ENCODE measurements around the gene SYNPO2.

SYNPO2 gene

DNA sequence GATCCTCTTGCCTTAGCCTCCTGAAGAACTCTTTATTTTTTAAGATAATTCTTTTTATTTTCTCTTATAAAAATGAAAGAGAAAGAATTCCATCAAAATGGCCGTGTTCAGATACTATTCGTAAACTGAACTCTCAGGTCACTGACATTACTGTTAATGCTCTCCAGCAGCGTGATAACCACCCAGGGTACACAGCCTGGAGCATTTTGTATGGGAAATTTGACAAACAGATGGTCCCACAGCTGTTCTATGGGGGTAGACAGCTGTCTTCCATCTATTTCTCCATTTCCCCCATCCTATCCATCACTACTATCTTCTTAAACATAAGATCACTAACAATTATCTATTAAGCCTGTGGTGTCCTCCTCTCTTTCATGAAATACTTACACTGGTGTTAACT is 47.8 kb downstream of the SYNPO2 start:
- DNase-seq, result no peak

DNA sequence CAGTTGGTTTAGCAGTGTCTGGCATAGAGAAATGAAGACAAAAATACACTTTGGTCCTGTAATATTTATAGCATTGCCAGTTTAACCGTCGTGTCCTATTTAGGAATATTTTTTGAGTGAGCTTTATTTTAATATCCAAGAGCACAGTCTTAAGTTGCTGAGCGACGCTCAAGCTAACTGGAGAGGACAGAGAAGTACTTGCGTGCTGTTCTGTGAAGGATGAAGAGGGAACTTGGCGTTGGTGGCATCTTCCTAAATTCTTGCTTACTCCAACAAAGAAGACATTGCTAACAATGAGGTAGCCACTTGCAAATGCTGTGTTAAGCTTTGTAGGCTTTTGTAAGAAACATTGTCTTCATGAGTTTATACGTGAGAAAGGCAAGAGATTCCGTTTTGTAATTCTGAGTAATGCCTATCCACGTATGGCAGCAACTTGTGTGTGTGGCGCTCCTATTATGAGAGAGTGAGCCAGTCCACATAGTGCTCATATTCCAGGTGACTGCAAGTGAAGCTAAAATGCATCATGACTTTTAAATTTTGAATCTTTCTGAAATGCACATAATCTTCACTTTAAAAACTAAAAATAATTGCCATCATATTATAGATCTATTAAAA is 50.6 kb downstream of the SYNPO2 start:
- DNase-seq, result no peak

DNA sequence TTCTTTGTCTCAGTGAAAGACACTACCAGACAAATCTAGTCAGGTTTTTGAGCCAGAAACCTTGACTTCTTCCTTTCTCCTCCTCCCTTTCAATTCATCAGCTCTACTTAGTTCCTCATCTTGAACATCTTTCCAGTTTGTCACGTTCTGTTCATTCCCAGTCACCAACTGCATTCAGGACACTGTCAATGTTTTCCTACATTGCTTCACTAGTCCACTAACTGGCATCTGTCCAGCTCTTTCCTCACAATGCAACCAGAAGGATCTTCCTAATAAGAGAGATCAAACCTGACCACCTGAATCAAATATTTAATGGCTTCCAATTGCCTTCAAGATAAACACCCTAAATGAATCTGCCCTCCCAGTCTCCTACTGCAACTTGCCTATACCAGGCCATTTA is 52.5 kb downstream of the SYNPO2 start:
- no peak for DNase-seq

GRCh38 chr4:118941799-118942198 is 53.1 kb downstream of the SYNPO2 start:
- DNase-seq, result no peak

- DNase-seq, result no peak
Measured at GRCh38 chr4:118942465-118942864, 53.8 kb downstream of the SYNPO2 start.

DNA sequence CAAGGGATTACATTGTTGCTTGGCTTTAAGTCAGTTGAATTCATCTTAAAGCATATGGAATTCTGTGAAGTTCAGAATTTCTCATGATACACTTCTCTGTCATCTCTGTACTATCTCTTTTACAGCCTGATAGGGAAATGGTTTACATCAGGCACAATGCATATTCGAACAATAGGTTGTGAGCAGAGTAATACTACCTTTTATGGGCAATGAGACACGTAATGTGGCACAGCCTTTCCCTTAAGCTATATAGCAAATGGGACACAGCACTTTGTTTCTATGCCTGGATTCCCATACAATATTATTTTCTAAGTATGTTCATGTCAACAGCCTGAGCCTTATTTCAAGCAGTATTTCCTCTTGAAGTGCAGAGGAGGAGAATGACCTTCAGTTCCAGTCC is 58.4 kb downstream of the SYNPO2 start:
- no peak for DNase-seq

DNA sequence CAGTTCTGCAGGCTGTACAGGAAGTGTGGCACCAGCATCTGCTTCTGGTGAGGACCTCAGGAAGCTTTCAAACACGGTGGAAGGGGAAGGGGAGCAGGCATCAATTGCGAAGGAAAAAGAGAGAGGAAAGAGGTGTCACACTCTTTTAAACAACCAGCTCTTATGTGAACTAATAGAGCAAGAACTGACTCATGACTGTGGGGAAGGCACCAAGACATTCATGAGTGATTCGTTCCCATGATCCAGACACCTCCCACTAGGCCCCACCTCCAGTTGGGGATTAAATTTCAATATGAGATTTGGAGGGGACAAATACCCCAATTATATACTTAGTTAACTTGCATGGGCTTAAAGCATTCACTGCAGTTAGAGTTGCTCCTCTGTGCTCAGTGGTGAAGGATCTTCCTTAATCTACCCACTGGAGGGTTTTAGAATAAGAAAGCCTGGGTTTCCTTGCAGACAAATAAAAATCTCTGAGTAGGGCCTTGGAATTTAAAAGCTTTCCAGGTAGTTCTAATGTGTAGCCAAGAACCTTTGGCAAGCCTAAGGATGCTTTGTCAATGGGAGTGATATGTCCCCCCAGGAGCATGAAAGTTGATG is 60.0 kb downstream of the SYNPO2 start:
- no peak for DNase-seq

DNA sequence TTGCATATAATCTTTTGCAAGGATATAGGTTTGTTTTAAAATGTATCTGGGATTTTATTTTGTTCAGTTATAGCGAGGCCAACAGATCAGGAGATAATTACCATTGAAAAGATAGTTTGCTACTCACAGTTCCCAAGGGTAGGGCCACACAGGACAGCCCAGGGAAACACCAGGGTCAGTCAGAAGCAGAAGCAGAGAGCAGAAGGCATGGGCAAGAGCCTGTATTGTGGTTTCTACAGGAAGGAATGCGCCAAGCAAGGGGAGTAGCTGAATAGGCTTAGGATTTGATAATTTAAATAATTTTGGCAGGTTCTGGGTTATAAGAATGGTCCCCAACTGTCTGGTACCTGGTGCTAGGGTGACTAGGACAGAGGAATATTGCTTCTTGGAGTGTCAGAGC is 61.6 kb downstream of the SYNPO2 start:
- no peak for DNase-seq

DNA sequence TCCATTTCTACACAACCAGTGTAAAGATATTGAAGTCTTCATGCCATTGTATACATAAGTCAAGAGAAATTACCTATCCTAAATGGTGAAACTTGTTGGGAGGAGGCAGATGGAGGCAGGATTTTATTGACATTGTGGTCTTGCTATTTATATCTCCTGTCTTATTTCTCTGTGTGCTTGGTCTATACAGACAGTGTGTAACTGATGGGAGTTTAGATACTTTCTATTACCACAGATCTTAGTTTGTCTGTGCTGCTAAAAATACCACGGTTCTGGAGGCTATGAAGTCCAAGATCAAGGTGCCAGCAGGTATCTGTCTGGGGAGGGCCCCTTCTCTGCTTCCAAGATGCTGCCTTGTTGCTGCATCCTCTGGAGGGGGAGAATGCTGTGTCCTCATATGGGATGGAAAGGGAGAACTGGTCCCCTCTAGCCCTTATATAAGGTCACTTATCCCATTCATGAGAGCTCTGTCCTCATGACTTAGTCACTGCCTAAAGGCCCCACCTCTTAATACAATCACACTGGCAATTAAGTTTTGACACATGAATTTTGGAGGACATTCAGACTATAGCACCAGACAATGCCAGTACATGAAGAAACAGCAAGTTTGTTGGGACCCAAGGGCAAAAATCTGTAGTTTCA is 62.4 kb downstream of the SYNPO2 start:
- no peak for DNase-seq

GRCh38 chr4:118953276-118953675 is 64.6 kb downstream of the SYNPO2 start:
- no peak for DNase-seq

DNA sequence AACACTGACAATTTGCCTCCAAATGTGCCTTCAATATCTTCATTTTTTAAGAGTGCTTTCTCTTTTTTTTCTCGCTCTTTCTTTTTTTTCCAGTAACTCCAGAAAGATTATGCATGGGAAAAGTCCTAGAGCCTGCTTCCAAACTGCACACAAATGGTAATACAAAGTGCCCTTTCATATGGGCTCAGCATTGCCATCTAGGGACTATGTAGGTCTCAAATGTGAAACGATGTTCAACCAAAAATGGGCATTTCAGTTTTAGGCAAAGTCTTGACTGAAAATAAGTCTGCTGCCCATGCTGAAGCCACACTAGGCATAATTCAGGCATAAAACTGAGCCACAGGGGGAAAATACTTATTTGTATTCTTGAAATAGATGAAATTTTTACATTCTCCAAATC is 65.6 kb downstream of the SYNPO2 start:
- DNase-seq, result no peak

- no peak for DNase-seq
Measured at GRCh38 chr4:118955515-118955914, 66.9 kb downstream of the SYNPO2 start.

DNA sequence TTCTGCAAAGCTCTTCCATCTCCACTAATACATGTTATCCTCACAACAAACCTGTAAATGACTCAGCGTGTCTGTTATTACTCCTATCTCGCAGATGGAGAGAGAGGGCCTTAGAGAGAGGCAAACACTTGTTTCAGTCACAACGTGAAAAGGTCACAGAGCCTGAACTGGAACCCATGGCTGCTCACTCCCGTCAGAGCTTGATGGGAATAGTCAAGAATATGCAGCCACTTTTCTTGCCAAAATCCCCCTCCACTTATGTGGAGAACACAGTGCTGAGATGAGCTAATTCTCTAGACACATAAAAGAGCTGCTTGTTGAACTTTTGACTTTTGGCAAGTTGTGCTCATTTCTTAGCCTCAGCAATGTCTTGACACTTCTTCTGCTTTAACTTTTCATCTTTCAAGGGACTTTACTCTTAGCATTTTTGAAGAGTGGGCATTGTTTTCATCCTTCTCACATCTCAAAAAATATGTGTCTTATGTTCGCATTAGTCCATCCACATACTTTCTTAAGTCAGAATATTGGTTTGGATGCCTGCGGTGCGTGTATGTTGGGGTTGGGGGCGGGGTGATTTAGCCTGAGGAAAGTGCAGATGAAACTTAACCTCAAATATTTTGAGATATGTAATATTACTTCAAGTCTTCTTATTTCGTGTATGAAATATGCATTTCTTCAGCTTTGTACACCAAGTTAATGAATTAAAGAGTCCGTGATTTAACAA is 69.2 kb downstream of the SYNPO2 start:
- no peak for DNase-seq

GRCh38 chr4:118962540-118962939 is 73.9 kb downstream of the SYNPO2 start:
- DNase-seq, result no peak

DNA sequence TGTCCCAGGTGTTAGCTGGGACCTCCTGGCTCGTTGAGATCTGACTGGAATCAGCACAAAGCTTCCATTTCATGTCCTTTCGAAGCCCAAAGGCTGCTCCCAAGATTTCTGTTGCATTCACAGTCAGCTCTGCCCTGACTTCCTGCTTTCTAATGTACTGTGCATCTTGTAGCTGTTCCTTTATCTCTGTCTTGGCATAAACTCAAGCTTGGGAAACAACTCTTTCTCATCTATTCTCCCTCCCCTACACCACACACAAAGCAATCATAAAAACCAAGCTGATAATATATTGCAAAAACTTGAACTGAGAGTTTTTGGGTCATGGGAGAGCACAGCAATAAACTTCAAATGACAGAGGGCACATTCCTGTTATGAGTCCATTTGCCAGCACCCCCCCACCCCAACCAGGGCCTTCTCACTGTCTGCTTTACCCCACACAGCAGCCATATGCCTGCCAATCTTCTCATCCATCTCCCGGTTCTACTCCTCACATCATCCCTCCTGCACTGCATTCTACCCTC is 76.3 kb downstream of the SYNPO2 start:
- DNase-seq, result peak; percentile 21

GRCh38 chr4:118967393-118967792 is 78.7 kb downstream of the SYNPO2 start:
- DNase-seq, result no peak

GRCh38 chr4:118968005-118968404 is 79.4 kb downstream of the SYNPO2 start:
- DNase-seq, result peak; percentile 25

- DNase-seq, result no peak
Measured at GRCh38 chr4:118968813-118969212, 80.2 kb downstream of the SYNPO2 start.

- peak; percentile 25 for DNase-seq
Measured at GRCh38 chr4:118969359-118969758, 80.7 kb downstream of the SYNPO2 start.

- DNase-seq, result no peak
Measured at GRCh38 chr4:118972167-118972566, 83.5 kb downstream of the SYNPO2 start.

- no peak for DNase-seq
Measured at GRCh38 chr4:118973295-118973694, 84.6 kb downstream of the SYNPO2 start.

DNA sequence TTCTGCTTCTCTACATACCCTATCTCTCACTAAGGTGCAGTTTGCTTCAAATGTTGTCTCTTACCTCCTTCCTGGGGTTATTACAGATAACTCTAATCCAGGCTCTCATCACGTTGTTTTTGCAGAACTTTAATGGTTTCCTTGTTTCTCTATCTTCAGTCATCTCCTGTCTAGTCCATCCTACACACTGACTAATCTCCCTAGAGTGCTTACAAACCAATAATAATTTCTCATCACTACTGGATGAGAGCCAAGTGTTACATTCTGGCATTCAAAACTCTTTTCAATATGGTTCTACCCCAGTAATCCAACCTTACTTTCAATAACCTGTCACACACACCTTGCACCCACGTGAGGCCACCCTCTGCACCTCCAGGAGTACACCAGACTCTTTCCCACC is 86.1 kb downstream of the SYNPO2 start:
- no peak for DNase-seq

Measured in right kidney (tissue), 1 donor.